Activated effector memory CD4-positive, alpha-beta T cell treated with Interleukin-2 at 50 U/mL for 16 hours (primary cell): Measurements from ENCODE around the gene ZNF883.

Experiments used
- DNase-seq: peaks from one replicate; pipeline ENCODE4 v3.0.0-alpha.2; 2020

ZNF883 gene

DNA sequence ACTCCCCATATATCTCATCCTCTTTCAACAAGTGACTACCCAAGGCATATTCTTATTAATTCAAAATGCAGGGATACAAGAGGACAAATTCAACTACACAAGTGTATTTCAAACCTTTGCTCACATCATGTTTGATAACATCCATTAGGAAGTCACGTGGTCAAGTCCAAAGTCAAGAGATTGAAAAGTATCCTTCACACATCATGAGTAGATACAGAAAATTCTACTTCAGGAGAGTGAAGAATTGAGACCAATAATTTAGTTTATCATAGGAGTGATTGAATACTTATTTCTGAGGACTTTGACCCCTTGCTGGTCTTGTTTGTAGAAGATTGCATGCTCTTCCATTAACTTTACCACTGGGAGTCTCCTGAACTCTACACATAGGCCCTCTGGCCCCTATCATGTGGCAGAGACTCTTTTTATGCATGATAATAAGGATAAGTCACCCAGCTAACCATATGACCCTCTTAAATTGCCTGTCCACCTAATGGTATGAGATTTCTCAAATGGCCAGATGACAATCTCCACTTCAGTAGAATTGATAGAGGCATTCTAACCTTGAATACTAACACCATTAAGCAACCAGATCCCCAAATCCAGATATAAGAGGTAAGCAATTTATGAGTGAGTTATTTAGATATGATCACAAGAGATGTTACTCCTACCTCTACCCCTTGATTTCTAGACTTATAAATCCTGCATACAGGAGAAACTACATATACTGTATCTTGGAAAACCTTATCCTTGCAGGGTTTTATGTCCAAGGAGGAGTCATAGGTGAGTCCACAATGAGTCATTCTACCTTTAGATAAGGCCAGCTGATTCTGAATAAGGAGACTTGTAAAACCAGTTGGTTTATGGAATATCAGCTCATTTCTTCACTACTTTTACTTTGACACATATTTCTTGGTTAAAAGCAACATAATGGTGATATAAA is 94.7 kb downstream of the ZNF883 start:
- no peak for DNase-seq

DNA sequence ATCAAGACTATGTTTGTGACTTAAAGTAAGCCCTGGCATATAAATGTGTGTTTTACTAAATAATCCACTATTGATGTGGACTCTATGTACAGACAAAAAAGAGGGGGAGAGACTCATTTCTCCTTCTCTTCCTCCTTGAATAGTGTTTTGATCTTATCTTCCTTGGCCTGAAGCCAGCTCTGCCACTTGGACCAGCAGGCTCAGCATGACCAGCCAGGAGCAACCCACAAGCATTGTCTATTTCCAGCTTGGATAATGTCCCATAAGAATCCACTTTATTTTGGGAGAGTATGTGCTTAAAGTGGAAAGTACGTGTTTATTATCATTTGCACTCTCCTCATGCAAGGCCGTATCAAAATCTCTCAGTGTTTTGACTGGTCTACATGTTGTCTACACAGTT is 97.5 kb downstream of the ZNF883 start:
- no peak for DNase-seq

DNA sequence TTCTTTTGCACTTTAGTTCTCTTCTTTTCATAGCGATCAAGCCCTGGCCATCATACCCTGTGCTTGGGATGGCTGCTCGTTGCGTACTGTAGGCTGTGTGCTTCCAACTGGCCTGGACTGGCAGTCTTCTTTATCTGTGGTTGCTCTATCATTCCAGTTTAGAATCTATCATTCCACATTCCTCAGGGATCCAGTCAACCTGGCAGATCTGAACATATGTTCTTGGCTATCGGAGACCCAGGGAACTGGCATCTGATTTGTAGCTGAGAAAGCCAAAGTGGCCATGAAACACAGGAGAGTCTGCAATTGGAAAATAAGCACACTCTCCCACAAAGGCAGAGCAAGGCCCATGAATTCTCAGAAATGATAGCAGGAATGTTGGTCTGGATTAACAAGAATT is 98.7 kb downstream of the ZNF883 start:
- no peak for DNase-seq

DNA sequence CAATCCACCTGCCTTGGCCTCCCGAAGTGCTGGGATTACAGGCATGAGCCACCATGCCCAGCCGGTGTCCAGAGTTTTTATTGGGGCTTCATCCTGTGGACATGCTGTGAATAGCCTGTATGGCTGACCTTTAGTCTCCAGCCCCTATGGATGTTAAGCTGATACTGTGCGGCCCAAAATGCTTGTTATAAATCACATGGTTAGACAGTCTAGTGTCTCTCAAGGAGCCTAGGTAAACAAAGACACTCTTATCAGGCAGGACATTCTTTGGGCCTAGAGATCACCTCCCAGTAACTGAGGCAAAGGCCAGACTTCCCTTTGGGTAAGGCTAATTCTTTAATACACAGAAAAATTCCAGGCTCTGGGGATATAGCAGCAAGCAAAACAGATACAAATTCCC is 99.4 kb downstream of the ZNF883 start:
- no peak for DNase-seq

DNA sequence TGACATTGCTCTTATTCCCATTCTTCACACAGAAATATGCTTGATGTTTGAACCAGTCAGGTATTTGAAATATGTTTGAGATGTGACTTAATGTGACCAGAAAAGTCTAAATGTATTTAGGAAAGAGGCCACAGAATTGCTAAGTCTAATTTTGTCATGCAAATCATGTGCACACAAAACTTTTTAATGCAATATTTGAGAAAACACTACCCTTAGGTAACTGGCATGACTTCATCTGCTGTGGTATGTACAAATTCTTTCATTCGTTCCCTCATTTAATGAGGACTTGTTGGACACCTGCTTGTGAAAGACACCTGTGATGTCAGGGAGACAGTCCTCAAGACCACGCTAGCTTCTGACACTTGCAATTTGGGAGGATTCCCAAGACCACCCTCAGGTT is 100.3 kb downstream of the ZNF883 start:
- no peak for DNase-seq
